Right ventricle myocardium inferior (tissue), 1 donor: ENCODE measurements around the gene ZNF148. TPM values are rescaled to one million over a fixed set of nuclear protein-coding genes. Genes with fewer than 3 reads are reported as not detected.
A peak's percentile ranks its signal among the peaks of the same experiment; 100 is the strongest.

Source experiments
- ATAC-seq: fragments of 200-7000 bp; cut with Tn5 transposase; one replicate; pipeline ENCODE4 v1.9.1; 2020; ENCODE audit warnings: mild to moderate bottlenecking, moderate library complexity
- DNase-seq: peaks from one replicate; pipeline ENCODE4 v3.0.0; 2021; ENCODE audit errors: missing footprints
- intact Hi-C: fragments of 100-400 bp; cut with DNase I; formaldehyde crosslinking; loops from one replicate; pipeline ENCODE4 v1.11.0; 2022
- total RNA-seq: library from RNA; stranded (reverse); fragmentation: NEBNext Ultra II Directional; extraction: Animal tissue kit (Norgen Biotek cat#: 25700); gene quantifications from one replicate; pipeline ENCODE4 v1.2.1, GENCODE V29; 2021
- donor health status: DM: no; HTN: yes; CAD: no; lungs with severe emphysema.

ZNF148 gene
- total RNA-seq, 1 donor from 2014 or later: 43.7 TPM

GRCh38 chr3:125207949-125208568 lies 167.1 kb downstream of the ZNF148 start:
- intact Hi-C loops: no loop called here
- no peak for ATAC-seq
- DNase-seq: no peak

- ATAC-seq: no peak
- intact Hi-C loops: no loop called here
- no peak for DNase-seq
Measured at GRCh38 chr3:125207507-125207906, 167.6 kb downstream of the ZNF148 start.

GRCh38 chr3:125206934-125207333 lies 168.2 kb downstream of the ZNF148 start:
- intact Hi-C loops: no loop called here
- ATAC-seq: no peak

GRCh38 chr3:125203731-125204130 lies 171.4 kb downstream of the ZNF148 start:
- intact Hi-C loops: no loop called here
- no peak for DNase-seq
- ATAC-seq: no peak

More at GRCh38 chr3:125206934-125207333, 168.2 kb downstream of the ZNF148 start:
- DNase-seq: no peak

GRCh38 chr3:125202197-125202596 lies 172.9 kb downstream of the ZNF148 start:
- DNase-seq (no peak), ATAC-seq (no peak)
- intact Hi-C loops: no loop called here

GRCh38 chr3:125200731-125201139 lies 174.4 kb downstream of the ZNF148 start:
- intact Hi-C loops: no loop called here
- DNase-seq (no peak), ATAC-seq (no peak)

GRCh38 chr3:125194849-125195601 lies 180.1 kb downstream of the ZNF148 start:
- intact Hi-C loops: loop anchor here (10.0 kb wide), 1 partner anchor 240 kb away; no protein-coding TSS in a partner anchor
- DNase-seq: no peak
- no peak for ATAC-seq

GRCh38 chr3:125194061-125194848 lies 180.9 kb downstream of the ZNF148 start:
- ATAC-seq (no peak), DNase-seq (no peak)
- intact Hi-C loops: loop anchor here (10.0 kb wide), 1 partner anchor 241 kb away; no protein-coding TSS in a partner anchor

GRCh38 chr3:125192190-125193035 lies 182.7 kb downstream of the ZNF148 start:
- DNase-seq: no peak
- intact Hi-C loops: loop anchor here (10.0 kb wide), 1 partner anchor 242 kb away; no protein-coding TSS in a partner anchor
- ATAC-seq: no peak

GRCh38 chr3:125191730-125192129 lies 183.4 kb downstream of the ZNF148 start:
- intact Hi-C loops: loop anchor here (10.0 kb wide), 1 partner anchor 243 kb away; no protein-coding TSS in a partner anchor
- ATAC-seq (no peak), DNase-seq (no peak)

- DNase-seq (no peak), ATAC-seq (no peak)
- intact Hi-C loops: loop anchor here (10.0 kb wide), 1 partner anchor 244 kb away; no protein-coding TSS in a partner anchor
Measured at GRCh38 chr3:125191256-125191655, 183.9 kb downstream of the ZNF148 start.

GRCh38 chr3:125190786-125191185 lies 184.3 kb downstream of the ZNF148 start:
- DNase-seq: no peak
- intact Hi-C loops: loop anchor here (10.0 kb wide), 1 partner anchor 244 kb away; no protein-coding TSS in a partner anchor
- ATAC-seq: no peak

GRCh38 chr3:125189378-125190165 lies 185.6 kb downstream of the ZNF148 start:
- DNase-seq: no peak
- ATAC-seq: no peak
- intact Hi-C loops: loop anchor here (10.0 kb wide), 1 partner anchor 245 kb away; no protein-coding TSS in a partner anchor

GRCh38 chr3:125188955-125189354 lies 186.2 kb downstream of the ZNF148 start:
- intact Hi-C loops: no loop called here
- DNase-seq (no peak), ATAC-seq (no peak)

GRCh38 chr3:125187599-125187910 lies 187.6 kb downstream of the ZNF148 start:
- ATAC-seq: no peak

GRCh38 chr3:125186800-125187598 lies 188.1 kb downstream of the ZNF148 start:
- ATAC-seq (no peak), DNase-seq (no peak)
- intact Hi-C loops: no loop called here

More at GRCh38 chr3:125187599-125187910, 187.6 kb downstream of the ZNF148 start:
- DNase-seq: no peak
- intact Hi-C loops: no loop called here

- DNase-seq (no peak), ATAC-seq (peak; percentile 50)
- intact Hi-C loops: no loop called here
Measured at GRCh38 chr3:125186261-125186787, 188.8 kb downstream of the ZNF148 start.
